Colonic mucosa (tissue), 4 donors: Measurements from ENCODE around the gene ARHGEF16. TPM values are rescaled to one million over a fixed set of nuclear protein-coding genes. Genes with fewer than 3 reads are reported as not detected.

ENCODE experiments used
- DNase-seq: peaks from one replicate; pipeline ENCODE4 v3.0.0-alpha.2; 2020
- H3K27ac ChIP-seq: fragments of 200-600 bp; one replicate; pipeline ENCODE4 v1.8.0; 2021
- H3K27me3 ChIP-seq: fragments of 200-600 bp; one replicate; pipeline ENCODE4 v1.8.0; 2021
- H3K36me3 ChIP-seq: fragments of 200-600 bp; one replicate; pipeline ENCODE4 v1.8.0; 2021
- H3K4me1 ChIP-seq: fragments of 200-600 bp; one replicate; pipeline ENCODE4 v1.8.0; 2021; ENCODE audit warnings: mild to moderate bottlenecking
- H3K4me3 ChIP-seq: fragments of 200-600 bp; one replicate; pipeline ENCODE4 v1.8.0; 2021
- H3K9ac ChIP-seq, 2 donors: one replicate each; pipeline ENCODE4 v1.7.0; 2013; ENCODE audit warnings: control low read depth in 2 of 2, low read depth in 2 of 2, low read length in 2 of 2
- H3K9me3 ChIP-seq: fragments of 200-600 bp; one replicate; pipeline ENCODE4 v1.8.0; 2021
- CTCF ChIP-seq: fragments of 200-600 bp; IDR thresholded peaks from one replicate; pipeline ENCODE4 v1.8.0; 2022; ENCODE audit warnings: antibody characterized with exemption, mild to moderate bottlenecking
- intact Hi-C: fragments of 100-400 bp; cut with DNase I; formaldehyde crosslinking; loops from one replicate; pipeline ENCODE4 v1.14.1; 2022
- total RNA-seq, 2 donors: library from RNA; stranded (reverse); fragmentation: NEBNext Ultra II Directional in 1 of 2; extraction: Animal tissue kit (Norgen Biotek cat#: 25700) in 1 of 2; gene quantifications; one replicate each; pipeline ENCODE4 v1.2.1, GENCODE V29; 2021
- donor health status: healthy.
- donor health status: DM: no; HTN: no; CAD: no.
- donor health status: DM: no; HTN: no; CAD: no.

The ARHGEF16 gene
- total RNA-seq, 2 donors from 2014 or later: 77.3 to 90.2 TPM

DNA sequence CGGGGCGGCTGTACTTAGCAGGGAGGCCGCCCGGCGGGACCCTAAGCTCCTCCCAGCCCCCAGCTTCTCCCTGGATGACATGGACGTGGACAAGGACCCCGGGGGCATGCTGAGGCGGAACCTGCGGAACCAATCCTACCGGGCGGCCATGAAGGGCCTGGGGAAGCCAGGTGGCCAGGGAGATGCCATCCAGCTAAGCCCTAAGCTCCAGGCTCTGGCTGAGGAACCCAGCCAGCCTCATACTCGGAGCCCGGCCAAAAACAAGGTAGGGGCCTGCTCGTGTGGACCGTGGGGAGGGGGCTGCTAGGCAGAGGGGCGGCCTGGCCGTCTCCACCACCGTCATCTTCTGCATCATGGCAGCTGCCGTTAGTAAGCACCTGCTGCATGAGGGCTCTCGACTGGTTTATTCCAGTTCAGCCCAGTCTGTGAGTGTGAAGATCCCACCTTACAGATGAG, 9.0 kb downstream of the ARHGEF16 start:
- H3K27ac ChIP-seq: no peak overlapping the region
- H3K4me1 ChIP-seq: peaks cover 10% of the 10 kb centered on the region
- no peak for TF ChIP-seq CTCF
- intact Hi-C loops: no loop called here
- no peaks in the 10 kb centered on the region for H3K9me3 ChIP-seq
- no peaks in the 10 kb centered on the region for H3K27me3 ChIP-seq
- H3K4me3 ChIP-seq: no peak overlapping the region
- no peaks in the 10 kb centered on the region for H3K36me3 ChIP-seq
- H3K9ac ChIP-seq: no peak overlapping the region
- no peak for DNase-seq

GRCh38 chr1:3463891-3464648, 9.6 kb downstream of the ARHGEF16 start:
- no peak for DNase-seq
- Histone ChIP-seq H3K9ac (no peak overlapping the region), H3K9me3 (no peaks in the 10 kb centered on the region), H3K27ac (no peak overlapping the region), H3K4me3 (no peak overlapping the region), H3K4me1 (peaks cover 7% of the 10 kb centered on the region), H3K36me3 (no peaks in the 10 kb centered on the region), H3K27me3 (no peaks in the 10 kb centered on the region)
- intact Hi-C loops: no loop called here
- no peak for TF ChIP-seq CTCF

- no peak overlapping the region for H3K9ac ChIP-seq
- intact Hi-C loops: no loop called here
- H3K4me1 ChIP-seq: peaks cover 5% of the 10 kb centered on the region
- no peaks in the 10 kb centered on the region for H3K36me3 ChIP-seq
- H3K9me3 ChIP-seq: no peaks in the 10 kb centered on the region
- no peaks in the 10 kb centered on the region for H3K27me3 ChIP-seq
- H3K4me3 ChIP-seq: no peak overlapping the region
- no peak for DNase-seq
- no peak for TF ChIP-seq CTCF
- no peak overlapping the region for H3K27ac ChIP-seq
Observed at GRCh38 chr1:3464649-3465025, 10.2 kb downstream of the ARHGEF16 start.

- Histone ChIP-seq H3K4me3 (no peak overlapping the region), H3K36me3 (no peaks in the 10 kb centered on the region), H3K27ac (no peak overlapping the region), H3K9me3 (no peaks in the 10 kb centered on the region), H3K4me1 (peaks cover 5% of the 10 kb centered on the region), H3K9ac (no peak overlapping the region), H3K27me3 (no peaks in the 10 kb centered on the region)
- no peak for TF ChIP-seq CTCF
- DNase-seq: no peak
- intact Hi-C loops: no loop called here
Observed at GRCh38 chr1:3465091-3465934, 10.8 kb downstream of the ARHGEF16 start.

DNA sequence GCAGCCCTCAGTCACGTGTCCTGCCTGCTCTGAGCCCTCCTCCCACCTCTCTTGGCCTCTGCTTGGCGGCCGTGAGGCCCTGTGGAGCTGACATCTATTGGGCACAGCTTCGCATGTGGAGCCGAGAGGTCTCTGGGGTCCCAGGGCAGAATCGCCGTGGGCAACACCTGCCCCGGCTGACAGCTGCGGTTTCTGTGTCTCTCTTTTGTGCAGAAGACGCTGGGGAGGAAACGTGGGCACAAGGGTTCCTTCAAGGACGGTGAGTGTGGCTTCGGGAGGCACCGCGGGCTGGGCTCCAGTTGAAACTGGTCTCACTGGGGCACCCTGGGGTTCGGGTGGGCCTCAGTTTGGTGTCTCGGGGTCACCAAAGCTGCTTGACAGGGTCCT, 11.5 kb downstream of the ARHGEF16 start:
- Histone ChIP-seq H3K9ac (no peak overlapping the region), H3K4me1 (no peaks in the 10 kb centered on the region), H3K36me3 (no peaks in the 10 kb centered on the region), H3K9me3 (no peaks in the 10 kb centered on the region), H3K4me3 (no peak overlapping the region), H3K27ac (no peak overlapping the region), H3K27me3 (no peaks in the 10 kb centered on the region)
- TF ChIP-seq CTCF: no peak
- intact Hi-C loops: no loop called here
- no peak for DNase-seq
